IMR-90 (cell line): ENCODE data around the gene RPL36. TPM values are rescaled to one million over a fixed set of nuclear protein-coding genes. Genes with fewer than 3 reads are reported as not detected.

Experiments used
- ATAC-seq: fragments of 200-7000 bp; cut with Tn5 transposase; 2 replicates; pipeline ENCODE4 v1.9.1; 2020; ENCODE audit warnings: low read depth, mild to moderate bottlenecking, moderate library complexity
- BruUV-seq: library from RNA; stranded (reverse); fragments of 400-500 nt; replicated peaks from 2 replicates; lab custom pipeline; 2021; lab: Mats Ljungman, UMichigan
- CTCF ChIA-PET: fragments of 300-600 bp; formaldehyde crosslinking; extraction: SDS; loops from one replicate; lab custom pipeline; 2021; ENCODE audit warnings: antibody characterized with exemption; lab: Yijun Ruan, JAX
- POLR2A ChIA-PET: fragments of 300-600 bp; sonication (Branson Sonifier 250); formaldehyde crosslinking; loops from one replicate; lab custom pipeline; 2022; ENCODE audit warnings: antibody characterized with exemption; ENCODE audit not compliant: unreplicated experiment; lab: Charles Lee
- DNase-seq: peaks from one replicate; pipeline ENCODE4 v3.0.0; 2013
- H2AFZ ChIP-seq: replicated peaks from 2 replicates; pipeline ENCODE3; 2013; ENCODE audit warnings: low read length, mild to moderate bottlenecking; ENCODE audit not compliant: poor library complexity
- H2AK5ac ChIP-seq: 2 replicates; pipeline ENCODE4 v1.6.1; 2013; ENCODE audit warnings: low read depth, low read length, inconsistent platforms
- H2AK9ac ChIP-seq: replicated peaks from 2 replicates; pipeline ENCODE3; 2013; ENCODE audit warnings: mild to moderate bottlenecking, low read depth, low read length, moderate library complexity; ENCODE audit not compliant: poor library complexity
- H2BK120ac ChIP-seq: 2 replicates; pipeline ENCODE4 v1.6.1; 2013; ENCODE audit warnings: low read depth, low read length, inconsistent platforms
- H2BK15ac ChIP-seq: 3 replicates; pipeline ENCODE4 v1.6.1; 2013; ENCODE audit warnings: low read depth, low read length, inconsistent platforms
- H2BK20ac ChIP-seq: 2 replicates; pipeline ENCODE4 v1.6.1; 2013; ENCODE audit warnings: low read depth, mild to moderate bottlenecking, inconsistent platforms, low read length, moderate library complexity
- H2BK5ac ChIP-seq: 2 replicates; pipeline ENCODE4 v1.6.1; 2013; ENCODE audit warnings: mild to moderate bottlenecking, low read depth, low read length, inconsistent platforms; ENCODE audit not compliant: poor library complexity, severe bottlenecking
- H3K14ac ChIP-seq: replicated peaks from 2 replicates; pipeline ENCODE4 v1.6.1; 2013; ENCODE audit warnings: low read depth, low read length, inconsistent platforms
- H3K18ac ChIP-seq: 2 replicates; pipeline ENCODE4 v1.6.1; 2013; ENCODE audit warnings: low read depth, low read length, control low read depth
- H3K23ac ChIP-seq: 2 replicates; pipeline ENCODE4 v1.6.1; 2013; ENCODE audit warnings: low read depth, low read length, inconsistent platforms
- H3K27ac ChIP-seq: 2 replicates; pipeline ENCODE4 v1.5.1; 2013; ENCODE audit warnings: mild to moderate bottlenecking, control low read depth, low read length; ENCODE audit not compliant: insufficient read depth
- H3K27me3 ChIP-seq: 2 replicates; pipeline ENCODE4 v1.6.1; 2013; ENCODE audit warnings: low read length; ENCODE audit not compliant: control insufficient read depth, insufficient read depth
- H3K36me3 ChIP-seq: 2 replicates; pipeline ENCODE4 v1.6.1; 2013; ENCODE audit warnings: low read length, mixed read lengths; ENCODE audit not compliant: control insufficient read depth, insufficient read depth
- H3K4ac ChIP-seq: 2 replicates; pipeline ENCODE4 v1.6.1; 2013; ENCODE audit warnings: low read depth, low read length, inconsistent platforms
- H3K4me1 ChIP-seq: 2 replicates; pipeline ENCODE4 v1.6.1; 2013; ENCODE audit warnings: low read length, mixed read lengths; ENCODE audit not compliant: control insufficient read depth, insufficient read depth
- H3K4me2 ChIP-seq: 2 replicates; pipeline ENCODE4 v1.6.1; 2013; ENCODE audit warnings: low read depth, mild to moderate bottlenecking, control low read depth, low read length, moderate library complexity
- H3K4me3 ChIP-seq: 2 replicates; pipeline ENCODE4 v1.5.1; 2013; ENCODE audit warnings: low read depth, mild to moderate bottlenecking, control low read depth, low read length, moderate library complexity; ENCODE audit not compliant: insufficient read depth
- H3K56ac ChIP-seq: 2 replicates; pipeline ENCODE4 v1.6.1; 2013; ENCODE audit warnings: low read length, inconsistent platforms; ENCODE audit not compliant: insufficient read depth; ENCODE audit errors: extremely low read depth
- H3K79me1 ChIP-seq, 2 experiments: 2 replicates each; pipeline ENCODE4 v1.6.1; 2013; ENCODE audit warnings: low read length in 2 of 2, inconsistent platforms in 1 of 2, low read depth in 1 of 2
- H3K9ac ChIP-seq: 2 replicates; pipeline ENCODE4 v1.6.1; 2013; ENCODE audit warnings: low read depth, low read length, control low read depth
- H3K9me1 ChIP-seq: 2 replicates; pipeline ENCODE4 v1.6.1; 2013; ENCODE audit warnings: low read length, inconsistent platforms; ENCODE audit not compliant: insufficient read depth
- H3K9me3 ChIP-seq: 2 replicates; pipeline ENCODE4 v1.6.1; 2013; ENCODE audit warnings: low read length; ENCODE audit not compliant: control insufficient read depth, insufficient read depth
- H4K20me1 ChIP-seq: 2 replicates; pipeline ENCODE4 v1.6.1; 2013; ENCODE audit warnings: low read length, inconsistent platforms; ENCODE audit not compliant: insufficient read depth
- H4K5ac ChIP-seq: 2 replicates; pipeline ENCODE4 v1.6.1; 2013; ENCODE audit warnings: mild to moderate bottlenecking, low read depth, low read length, control low read depth
- H4K8ac ChIP-seq, 2 experiments: 2 replicates each; pipeline ENCODE4 v1.6.1; 2013; ENCODE audit warnings: low read depth in 2 of 2, low read length in 2 of 2, control low read depth in 1 of 2, inconsistent platforms in 1 of 2
- H4K91ac ChIP-seq: 2 replicates; pipeline ENCODE4 v1.6.1; 2013; ENCODE audit warnings: low read depth, low read length, inconsistent platforms; ENCODE audit not compliant: insufficient read depth
- BHLHE40 ChIP-seq: fragments of 150-350 bp; IDR thresholded peaks from 2 replicates; pipeline ENCODE4 v1.6.1; 2016; ENCODE audit warnings: mild to moderate bottlenecking, low read depth, low read length
- CTCF ChIP-seq: conservative IDR thresholded peaks from 2 replicates; pipeline ENCODE4 v1.5.1; 2012; ENCODE audit warnings: mild to moderate bottlenecking, low read depth, low read length, improper control_type of control experiment
- MAFK ChIP-seq: IDR thresholded peaks from 2 replicates; pipeline ENCODE4 v1.6.1; 2012; ENCODE audit warnings: low read depth, low read length, improper control_type of control experiment
- MXI1 ChIP-seq: IDR thresholded peaks from 2 replicates; pipeline ENCODE4 v1.6.1; 2012; ENCODE audit warnings: low read depth, mild to moderate bottlenecking, low read length, moderate library complexity, borderline replicate concordance
- NFE2L2 ChIP-seq: fragments of 150-350 bp; IDR thresholded peaks from 2 replicates; pipeline ENCODE4 v1.6.1; 2016; ENCODE audit warnings: low read depth, mild to moderate bottlenecking, low read length
- RAD21 ChIP-seq: IDR thresholded peaks from 2 replicates; pipeline ENCODE4 v1.6.1; 2012; ENCODE audit warnings: low read length, improper control_type of control experiment
- RCOR1 ChIP-seq: IDR thresholded peaks from 2 replicates; pipeline ENCODE4 v1.6.1; 2012; ENCODE audit warnings: mild to moderate bottlenecking, low read length, improper control_type of control experiment; ENCODE audit not compliant: insufficient replicate concordance
- SMC3 ChIP-seq: fragments of 150-350 bp; IDR thresholded peaks from 2 replicates; pipeline ENCODE4 v1.6.1; 2016; ENCODE audit warnings: low read depth, mild to moderate bottlenecking, antibody characterized with exemption, low read length, moderate library complexity
- USF2 ChIP-seq: fragments of 150-350 bp; IDR thresholded peaks from 2 replicates; pipeline ENCODE4 v1.6.1; 2017; ENCODE audit warnings: mild to moderate bottlenecking, antibody characterized with exemption, low read length, low read depth
- WGBS, 2 experiments: methylation state at CpG; one replicate each; pipeline versions ENCODE4 v1.1.5 to v1.1.7; 2013; ENCODE audit warnings: missing lambda C conversion rate in 2 of 2; ENCODE audit not compliant: insufficient read length in 1 of 2; ENCODE audit errors: extremely low coverage in 2 of 2; 5-methylcytosine and 5-hydroxymethylcytosine counted together
- dilution Hi-C: fragments of 300-500 bp; cut with HindIII; formaldehyde crosslinking; loops from one replicate; pipeline ENCODE4 v1.14.3; 2018; ENCODE audit warnings: low sequenced_read_pairs; ENCODE audit not compliant: unreplicated experiment
- in situ Hi-C: fragments of 300-500 bp; cut with MboI; formaldehyde crosslinking; loops from 3 replicates; pipeline ENCODE4 v1.14.3; 2019; ENCODE audit warnings: low sequenced_read_pairs, inconsistent platforms, mixed read lengths
- intact Hi-C: fragments of 100-400 bp; cut with micrococcal nuclease; formaldehyde crosslinking; loops from 2 replicates; pipeline ENCODE4 v1.10.0; 2022
- polyA plus RNA-seq, 3 experiments: library from polyadenylated mRNA; depleted of rRNA; stranded (reverse); fragments of >200 nt; gene quantifications; 2 replicates each; pipeline ENCODE4 v1.2.3, GENCODE V29; 2012; ENCODE audit warnings: low replicate concordance in 1 of 3
- total RNA-seq: library from RNA; depleted of rRNA; stranded (reverse); fragments of >200 nt; gene quantifications from 2 replicates; pipeline ENCODE4 v1.2.3, GENCODE V29; 2012

RPL36 gene
- total and polyA plus RNA-seq, 2 of the 4 experiments (the other 2 are of a cell fraction) = 232 to 757 TPM

- TF ChIP-seq NFE2L2 (no peak), MXI1 (no peak)
Measured at GRCh38 chr19:5707576-5708575, 17.8 kb downstream of the RPL36 start (continued).

- in situ Hi-C loops = no loop called here
- H3K18ac ChIP-seq = no peak overlapping the region
- 95% methylated on average over 5 of the region's 8 CpGs; no CpG with 5 or more reads in 1 of the 2 experiments for WGBS, 2 experiments
- H4K5ac ChIP-seq = no peak overlapping the region
- peaks cover 66% of the 10 kb centered on the region for H3K36me3 ChIP-seq
- CTCF ChIA-PET = no interaction called here
- H2BK15ac ChIP-seq = no peak overlapping the region
- H3K4me2 ChIP-seq = no peak overlapping the region
- H3K4me1 ChIP-seq = no peaks in the 10 kb centered on the region
- ATAC-seq = no peak
- H3K4ac ChIP-seq = no peak overlapping the region
- no peak overlapping the region for H3K56ac ChIP-seq
- 0 out of 2 replicates have a peak, but pooled peaks cover 4% of the 10 kb centered on the region for H3K9me1 ChIP-seq
- peaks cover 44% of the 10 kb centered on the region for H4K20me1 ChIP-seq
- no peak overlapping the region for H3K9ac ChIP-seq
- no peak overlapping the region for H3K4me3 ChIP-seq
- H3K23ac ChIP-seq = no peak overlapping the region
- H3K9me3 ChIP-seq = no peaks in the 10 kb centered on the region
- no peak overlapping the region for H4K91ac ChIP-seq
- no peak overlapping the region for H3K27ac ChIP-seq
- dilution Hi-C loops = no loop called here
- POLR2A ChIA-PET = no interaction called here
- no TSS peak for BruUV-seq
- peak overlapping the region; percentile 51 for H2AFZ ChIP-seq
- peak overlapping the region; percentile 28 for H2AK9ac ChIP-seq
- H3K79me1 ChIP-seq = peaks cover 13 to 54% of the 10 kb centered on the region in 2 experiments
- no peak overlapping the region for H2BK120ac ChIP-seq
- no peak overlapping the region for H4K8ac ChIP-seq
- H3K14ac ChIP-seq = no peak overlapping the region
- no peak for DNase-seq
- no peak overlapping the region for H2AK5ac ChIP-seq
- intact Hi-C loops = no loop called here
- no peak overlapping the region for H2BK5ac ChIP-seq
- H2BK20ac ChIP-seq = no peak overlapping the region
- TF ChIP-seq RCOR1 (no peak), CTCF (no peak), USF2 (no peak), BHLHE40 (no peak), MAFK (no peak), SMC3 (no peak), RAD21 (no peak)
- no peaks in the 10 kb centered on the region for H3K27me3 ChIP-seq
Measured at GRCh38 chr19:5711025-5711424, 20.9 kb downstream of the RPL36 start.
